Activated T-helper 9 cell treated with anti-CD3 and anti-CD28 coated beads, Interleukin-2, amount 50 U/mL, for 16 hours (primary cell): ENCODE results near the gene PGGHG.

Experiments used
- DNase-seq: peaks from one replicate; pipeline ENCODE4 v3.0.0-alpha.2; 2020; ENCODE audit warnings: low read depth

PGGHG gene

DNA sequence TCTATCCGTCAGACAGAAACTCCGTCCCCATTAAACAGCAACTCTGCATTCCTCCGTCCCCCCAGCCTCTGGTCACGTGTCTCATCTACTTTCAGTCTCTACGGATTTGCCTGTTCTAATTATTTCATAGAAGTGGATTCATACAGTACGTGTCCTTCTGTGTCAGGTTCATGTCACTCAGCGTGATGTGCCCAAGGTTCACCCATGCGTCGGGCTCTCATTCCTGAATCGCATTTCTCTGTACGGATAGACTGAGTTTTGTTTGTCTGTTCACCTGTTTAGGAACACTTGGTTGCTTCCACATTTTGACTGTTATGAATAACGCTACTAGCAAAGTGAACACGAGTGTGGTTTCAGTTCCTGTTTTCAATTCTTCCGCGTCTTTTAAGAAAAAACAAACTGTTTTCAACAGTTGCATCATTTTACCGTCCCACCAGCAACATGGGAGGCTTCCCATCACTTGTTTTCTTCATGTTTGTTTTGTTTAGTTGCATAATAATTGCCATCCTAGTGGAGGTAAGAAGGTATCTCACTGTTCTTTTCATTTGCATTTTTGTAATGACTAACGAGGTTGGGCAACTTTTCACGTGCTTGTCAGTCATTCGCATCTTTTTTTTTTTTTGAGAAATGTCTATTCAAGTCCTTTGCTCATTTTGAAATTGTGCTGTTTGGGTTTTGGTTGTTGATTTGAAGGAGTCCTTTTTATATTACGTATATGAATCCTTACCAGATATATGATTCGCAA is 19.6 kb upstream of the PGGHG start:
- no peak for DNase-seq

DNA sequence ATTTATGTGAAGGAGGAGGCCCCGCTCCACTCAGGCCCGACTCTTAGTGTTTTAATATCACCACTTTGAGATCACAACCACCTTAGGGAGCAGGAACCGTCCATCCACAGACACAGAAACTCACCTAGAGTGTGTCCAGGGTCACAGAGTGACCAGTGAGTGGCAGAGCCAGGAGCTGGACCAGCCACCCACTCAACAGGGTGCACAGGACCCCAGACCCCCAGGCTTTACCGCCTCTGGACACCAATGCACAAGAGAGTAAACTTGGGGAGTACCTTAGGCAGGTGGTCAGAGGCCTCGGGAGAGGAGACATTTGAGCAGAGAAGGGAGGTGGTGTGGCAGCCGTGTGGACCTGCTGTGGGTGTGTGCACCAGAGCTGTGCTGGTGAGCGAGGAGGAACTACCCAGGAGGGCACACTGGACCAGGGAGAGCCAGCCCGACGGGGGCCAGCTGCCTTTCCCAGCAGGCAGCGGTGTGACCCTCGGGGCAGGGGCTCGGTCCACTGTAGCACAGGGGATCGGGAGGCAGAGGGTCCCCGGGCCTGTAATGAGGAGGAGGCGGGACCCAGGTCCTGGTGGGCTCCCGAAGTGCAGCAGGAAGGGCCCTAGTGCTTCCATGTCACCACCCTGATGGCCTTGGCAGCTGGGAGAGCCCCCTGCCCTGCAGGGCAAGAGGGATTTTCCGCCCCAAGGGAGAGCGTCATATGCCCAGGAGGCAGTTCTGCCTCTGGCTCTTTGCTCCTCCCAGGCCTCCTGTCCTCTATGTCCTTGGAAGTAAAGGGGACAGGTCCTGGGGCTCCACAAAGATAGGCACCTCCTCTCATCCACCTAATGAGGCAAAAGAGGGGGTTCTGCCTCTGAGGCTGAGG is 18.2 kb upstream of the PGGHG start:
- no peak for DNase-seq

DNA sequence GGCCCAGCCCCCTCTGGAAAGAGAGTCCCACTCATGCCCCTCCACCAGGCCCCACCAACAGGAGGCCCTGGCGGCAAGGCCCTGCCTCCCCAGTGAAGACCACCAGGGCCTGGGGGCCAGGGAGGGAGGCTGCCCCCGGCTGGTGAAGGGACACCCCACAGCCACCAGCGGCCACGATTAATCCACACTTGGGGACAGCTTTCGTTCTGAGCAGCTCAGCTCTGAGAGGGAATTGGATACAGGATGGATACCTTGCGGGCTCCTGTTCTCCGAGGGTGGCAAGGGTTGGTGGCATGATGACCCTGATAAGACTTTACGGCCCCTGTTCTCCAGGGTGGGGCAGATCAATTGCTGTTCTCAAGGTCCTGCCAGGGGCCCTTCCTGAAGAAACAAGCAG is 17.6 kb upstream of the PGGHG start:
- no peak for DNase-seq

DNA sequence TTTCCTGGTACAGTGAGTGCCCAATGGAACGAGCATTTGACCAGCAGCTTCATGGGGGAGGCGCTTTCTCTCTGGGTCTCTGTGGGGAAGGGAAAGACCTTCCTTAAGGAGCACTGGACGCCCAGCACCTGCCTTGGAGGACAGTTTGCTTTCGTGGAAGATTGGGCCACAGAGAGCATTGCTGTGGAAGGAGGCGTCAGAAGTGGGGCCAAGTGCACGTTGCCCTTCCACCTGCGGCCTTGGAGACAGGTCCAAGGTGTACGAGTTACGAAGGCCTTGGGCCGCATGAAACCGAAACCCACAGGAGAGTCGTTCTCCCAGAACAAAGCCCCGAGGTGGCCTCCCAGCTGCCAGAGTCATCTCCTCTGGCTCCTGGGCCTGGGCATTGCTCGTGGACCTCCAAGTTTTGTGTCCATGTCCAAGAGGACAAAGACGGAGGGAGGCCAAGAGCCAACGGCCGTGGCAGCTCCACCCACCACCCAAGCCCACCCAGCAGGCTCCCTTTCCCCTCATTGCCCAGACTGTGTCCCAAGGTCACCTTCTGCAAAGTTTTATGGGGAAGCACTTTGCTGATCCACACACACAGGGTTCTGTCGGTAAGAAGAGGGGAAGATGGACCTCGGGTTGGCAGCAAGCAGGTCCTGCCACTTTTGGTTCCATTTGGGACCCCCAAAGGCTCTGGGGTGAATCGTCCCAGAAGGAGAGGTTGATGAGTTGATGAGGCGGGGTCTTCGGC is 16.6 kb upstream of the PGGHG start:
- no peak for DNase-seq

DNA sequence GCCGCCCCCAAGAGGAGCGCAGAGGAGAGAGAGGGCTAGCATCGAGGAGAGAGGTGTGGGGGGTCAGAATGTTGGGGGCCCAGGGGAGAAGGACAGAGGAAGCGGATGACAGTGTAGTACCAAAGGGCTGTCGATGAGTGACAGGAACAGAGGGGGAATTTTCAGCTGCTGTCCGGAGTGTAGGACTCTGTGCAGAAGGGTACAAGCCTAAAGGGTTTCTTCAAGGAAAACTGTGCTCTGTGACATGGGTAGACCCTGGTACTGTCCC is 16.1 kb upstream of the PGGHG start:
- DNase-seq = no peak

DNA sequence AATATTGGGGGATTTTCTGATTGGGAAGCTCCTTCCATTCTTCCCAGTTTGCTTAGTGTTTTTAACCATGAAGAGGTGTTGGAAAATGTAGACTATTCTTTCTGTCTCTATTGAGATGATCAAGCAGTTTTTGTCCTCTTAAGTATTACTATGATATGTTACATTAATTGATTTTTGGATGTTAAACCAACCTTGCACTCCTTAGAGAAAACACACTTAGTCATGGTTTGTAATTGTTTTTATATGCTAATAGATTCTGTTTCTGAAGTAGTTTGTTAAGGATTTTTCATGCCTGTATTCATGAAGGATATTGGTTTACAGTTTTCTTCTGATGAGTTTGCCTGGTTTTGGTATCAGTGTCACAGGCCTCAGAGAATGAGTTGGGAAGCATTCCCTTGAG is 12.7 kb upstream of the PGGHG start:
- DNase-seq = no peak

DNA sequence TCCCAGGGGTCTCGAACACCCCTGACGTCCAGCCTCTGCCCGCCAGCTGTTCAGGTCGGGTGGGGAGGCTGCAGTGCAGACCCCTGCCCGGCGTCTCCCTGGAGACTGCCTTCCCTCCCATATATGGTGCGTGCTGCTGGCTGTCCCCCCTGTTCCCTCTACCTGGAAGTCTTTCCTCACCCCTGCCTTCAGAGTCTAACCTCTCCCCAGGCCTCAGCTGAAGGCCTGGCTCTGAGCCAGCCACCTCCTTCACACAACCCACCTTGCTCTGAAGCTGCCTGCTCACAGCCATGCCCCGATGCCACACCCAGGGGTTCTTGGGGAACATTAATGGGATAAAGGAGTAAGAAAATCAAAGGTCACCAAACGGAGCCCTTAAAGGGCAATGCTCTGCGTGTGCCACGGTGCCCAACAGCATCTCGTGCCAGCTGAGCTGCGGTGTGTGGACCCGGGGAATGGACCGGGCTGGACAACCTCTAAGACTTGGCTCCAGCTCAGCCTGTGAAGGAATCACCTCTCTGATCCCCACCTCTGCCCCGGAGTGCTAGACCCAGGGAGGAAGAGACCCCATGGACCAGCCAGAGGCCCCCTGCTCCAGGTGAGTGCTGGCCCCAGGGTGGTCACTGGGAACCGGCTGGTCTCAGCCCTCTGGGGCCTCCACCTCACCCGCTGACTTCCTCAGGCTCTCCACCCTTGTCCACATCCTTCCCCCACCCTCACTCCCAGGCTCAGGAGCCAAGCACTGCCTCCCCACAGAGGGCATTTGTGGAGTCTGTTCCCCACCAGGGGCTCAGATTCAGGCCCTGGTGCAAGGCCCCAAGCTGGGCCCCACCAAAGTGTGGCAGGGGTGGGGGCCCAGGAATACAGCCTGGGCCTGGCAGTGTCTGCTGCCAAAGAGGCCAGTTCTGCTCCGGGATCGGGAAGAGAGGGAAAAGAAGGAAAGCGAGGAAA is 10.7 kb upstream of the PGGHG start, which contains the start of gene NLRP6:
NLRP6 (plus strand) TSS at position 407 of the 951 bp plus-strand sequence; CDS start at position 570, 163 bp downstream.
- no peak for DNase-seq

DNA sequence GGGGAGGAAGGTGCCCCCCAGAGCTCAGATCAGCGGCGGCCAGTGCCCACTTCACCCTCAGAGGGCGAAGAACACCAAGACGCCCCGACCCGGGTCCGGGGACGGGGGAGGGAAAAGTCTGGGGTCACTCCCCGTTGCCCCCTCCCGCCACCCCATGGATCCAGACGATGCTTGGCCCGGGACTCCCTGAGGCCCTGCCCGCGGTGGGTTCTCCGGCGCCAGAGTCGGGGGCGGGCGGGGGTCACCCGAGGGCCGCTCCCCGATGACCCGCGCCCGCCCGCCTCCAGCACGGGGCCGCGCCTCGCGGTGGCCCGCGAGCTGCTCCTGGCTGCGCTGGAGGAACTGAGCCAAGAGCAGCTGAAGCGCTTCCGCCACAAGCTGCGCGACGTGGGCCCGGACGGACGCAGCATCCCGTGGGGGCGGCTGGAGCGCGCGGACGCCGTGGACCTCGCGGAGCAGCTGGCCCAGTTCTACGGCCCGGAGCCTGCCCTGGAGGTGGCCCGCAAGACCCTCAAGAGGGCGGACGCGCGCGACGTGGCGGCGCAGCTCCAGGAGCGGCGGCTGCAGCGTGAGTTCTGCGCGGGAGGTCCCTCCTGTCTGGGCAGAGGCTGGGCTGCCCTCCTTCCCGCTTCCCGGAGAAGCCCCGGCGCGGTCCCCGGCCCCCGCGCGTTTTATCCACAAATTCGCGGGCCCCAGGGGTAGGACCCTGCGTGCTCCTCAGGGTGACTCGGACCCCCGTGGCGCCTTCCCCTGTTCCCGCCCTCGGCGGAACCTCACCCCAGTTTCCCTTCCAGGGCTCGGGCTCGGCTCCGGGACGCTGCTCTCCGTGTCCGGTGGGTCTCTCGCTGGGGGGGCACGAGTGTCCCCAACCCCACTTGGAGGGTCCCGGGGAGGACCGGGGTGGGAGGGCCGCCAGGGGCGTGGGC is 9.6 kb upstream of the PGGHG start:
- DNase-seq = no peak

DNA sequence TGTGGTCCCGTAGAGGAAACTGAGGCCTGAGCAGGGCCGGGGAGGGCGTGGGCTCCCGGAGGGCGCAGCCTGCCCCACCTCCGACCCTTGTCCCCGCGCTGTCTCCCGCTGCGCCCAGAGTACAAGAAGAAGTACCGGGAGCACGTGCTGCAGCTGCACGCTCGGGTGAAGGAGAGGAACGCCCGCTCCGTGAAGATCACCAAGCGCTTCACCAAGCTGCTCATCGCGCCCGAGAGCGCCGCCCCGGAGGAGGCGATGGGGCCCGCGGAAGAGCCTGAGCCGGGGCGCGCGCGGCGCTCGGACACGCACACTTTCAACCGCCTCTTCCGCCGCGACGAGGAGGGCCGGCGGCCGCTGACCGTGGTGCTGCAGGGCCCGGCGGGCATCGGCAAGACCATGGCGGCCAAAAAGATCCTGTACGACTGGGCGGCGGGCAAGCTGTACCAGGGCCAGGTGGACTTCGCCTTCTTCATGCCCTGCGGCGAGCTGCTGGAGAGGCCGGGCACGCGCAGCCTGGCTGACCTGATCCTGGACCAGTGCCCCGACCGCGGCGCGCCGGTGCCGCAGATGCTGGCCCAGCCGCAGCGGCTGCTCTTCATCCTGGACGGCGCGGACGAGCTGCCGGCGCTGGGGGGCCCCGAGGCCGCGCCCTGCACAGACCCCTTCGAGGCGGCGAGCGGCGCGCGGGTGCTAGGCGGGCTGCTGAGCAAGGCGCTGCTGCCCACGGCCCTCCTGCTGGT is 8.8 kb upstream of the PGGHG start:
- DNase-seq = no peak

DNA sequence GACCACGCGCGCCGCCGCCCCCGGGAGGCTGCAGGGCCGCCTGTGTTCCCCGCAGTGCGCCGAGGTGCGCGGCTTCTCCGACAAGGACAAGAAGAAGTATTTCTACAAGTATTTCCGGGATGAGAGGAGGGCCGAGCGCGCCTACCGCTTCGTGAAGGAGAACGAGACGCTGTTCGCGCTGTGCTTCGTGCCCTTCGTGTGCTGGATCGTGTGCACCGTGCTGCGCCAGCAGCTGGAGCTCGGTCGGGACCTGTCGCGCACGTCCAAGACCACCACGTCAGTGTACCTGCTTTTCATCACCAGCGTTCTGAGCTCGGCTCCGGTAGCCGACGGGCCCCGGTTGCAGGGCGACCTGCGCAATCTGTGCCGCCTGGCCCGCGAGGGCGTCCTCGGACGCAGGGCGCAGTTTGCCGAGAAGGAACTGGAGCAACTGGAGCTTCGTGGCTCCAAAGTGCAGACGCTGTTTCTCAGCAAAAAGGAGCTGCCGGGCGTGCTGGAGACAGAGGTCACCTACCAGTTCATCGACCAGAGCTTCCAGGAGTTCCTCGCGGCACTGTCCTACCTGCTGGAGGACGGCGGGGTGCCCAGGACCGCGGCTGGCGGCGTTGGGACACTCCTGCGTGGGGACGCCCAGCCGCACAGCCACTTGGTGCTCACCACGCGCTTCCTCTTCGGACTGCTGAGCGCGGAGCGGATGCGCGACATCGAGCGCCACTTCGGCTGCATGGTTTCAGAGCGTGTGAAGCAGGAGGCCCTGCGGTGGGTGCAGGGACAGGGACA is 8.0 kb upstream of the PGGHG start:
- no peak for DNase-seq

DNA sequence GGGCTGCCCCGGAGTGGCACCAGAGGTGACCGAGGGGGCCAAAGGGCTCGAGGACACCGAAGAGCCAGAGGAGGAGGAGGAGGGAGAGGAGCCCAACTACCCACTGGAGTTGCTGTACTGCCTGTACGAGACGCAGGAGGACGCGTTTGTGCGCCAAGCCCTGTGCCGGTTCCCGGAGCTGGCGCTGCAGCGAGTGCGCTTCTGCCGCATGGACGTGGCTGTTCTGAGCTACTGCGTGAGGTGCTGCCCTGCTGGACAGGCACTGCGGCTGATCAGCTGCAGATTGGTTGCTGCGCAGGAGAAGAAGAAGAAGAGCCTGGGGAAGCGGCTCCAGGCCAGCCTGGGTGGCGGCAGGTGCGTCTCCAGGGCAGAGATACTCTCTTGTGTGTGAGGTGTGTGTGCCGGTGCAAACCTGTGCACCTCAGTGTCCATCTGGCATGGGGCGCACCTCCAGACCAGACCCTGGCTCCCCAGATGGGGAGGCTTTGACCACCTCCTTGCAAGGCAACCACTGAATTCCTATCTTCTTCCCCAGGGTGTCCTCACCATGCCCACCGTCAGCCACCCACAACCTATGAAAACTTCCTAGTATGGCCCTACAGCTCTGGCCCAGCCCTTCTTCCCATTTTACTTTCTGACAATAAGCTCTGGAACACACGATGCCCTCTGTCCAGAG is 7.3 kb upstream of the PGGHG start:
- DNase-seq = no peak

DNA sequence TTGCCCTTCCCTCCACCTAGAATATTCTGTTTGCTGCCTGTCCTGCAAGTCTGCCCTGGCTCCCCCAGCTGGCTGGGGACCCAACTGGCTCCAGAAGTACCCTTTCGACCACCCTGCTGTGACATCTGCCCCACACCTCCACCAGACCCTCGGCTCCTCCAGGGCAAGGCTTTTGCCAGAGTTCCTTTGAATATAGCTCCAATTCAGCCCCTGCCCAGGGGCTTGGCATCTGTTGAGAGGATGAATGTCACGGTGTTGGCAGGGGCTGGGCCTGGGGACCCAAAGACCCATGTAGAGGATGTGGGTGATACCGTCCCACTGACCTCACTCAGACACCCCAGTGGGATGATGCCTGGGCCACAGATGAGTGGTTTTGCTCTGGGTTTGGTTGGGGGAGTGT is 6.8 kb upstream of the PGGHG start:
- no peak for DNase-seq

DNA sequence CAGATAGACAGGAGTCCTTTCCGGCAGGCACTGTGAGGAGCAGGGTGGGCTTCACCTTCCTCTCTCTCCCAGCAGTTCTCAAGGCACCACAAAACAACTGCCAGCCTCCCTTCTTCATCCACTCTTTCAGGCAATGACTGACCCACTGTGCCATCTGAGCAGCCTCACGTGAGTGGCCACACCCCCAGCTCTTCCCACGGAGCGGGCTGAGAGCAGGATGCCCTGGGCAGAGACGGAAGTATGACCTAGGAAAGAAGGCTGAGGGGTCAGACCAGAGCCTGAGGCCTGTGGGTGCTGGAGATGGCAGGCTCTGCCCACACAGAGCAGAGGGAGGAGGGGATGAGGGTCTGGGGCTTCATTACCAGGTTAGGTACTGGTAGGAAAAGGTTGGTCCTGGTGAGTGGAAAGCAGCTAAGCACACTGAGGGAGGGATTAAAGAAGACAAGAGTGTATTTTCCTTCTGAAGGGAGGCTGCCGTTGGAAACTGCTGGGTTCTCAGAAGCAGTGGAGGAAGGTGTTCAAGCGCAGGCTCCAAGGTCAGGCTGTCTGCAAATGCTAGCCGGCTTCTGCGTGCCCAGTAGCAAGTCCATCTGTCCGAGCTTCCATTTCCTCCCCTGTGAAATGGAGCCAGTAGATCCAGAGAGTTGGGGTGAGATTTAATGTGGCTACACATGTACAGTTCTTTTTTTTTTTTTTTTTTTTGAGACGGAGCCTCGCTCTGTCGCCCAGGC is 6.1 kb upstream of the PGGHG start:
- no peak for DNase-seq

DNA sequence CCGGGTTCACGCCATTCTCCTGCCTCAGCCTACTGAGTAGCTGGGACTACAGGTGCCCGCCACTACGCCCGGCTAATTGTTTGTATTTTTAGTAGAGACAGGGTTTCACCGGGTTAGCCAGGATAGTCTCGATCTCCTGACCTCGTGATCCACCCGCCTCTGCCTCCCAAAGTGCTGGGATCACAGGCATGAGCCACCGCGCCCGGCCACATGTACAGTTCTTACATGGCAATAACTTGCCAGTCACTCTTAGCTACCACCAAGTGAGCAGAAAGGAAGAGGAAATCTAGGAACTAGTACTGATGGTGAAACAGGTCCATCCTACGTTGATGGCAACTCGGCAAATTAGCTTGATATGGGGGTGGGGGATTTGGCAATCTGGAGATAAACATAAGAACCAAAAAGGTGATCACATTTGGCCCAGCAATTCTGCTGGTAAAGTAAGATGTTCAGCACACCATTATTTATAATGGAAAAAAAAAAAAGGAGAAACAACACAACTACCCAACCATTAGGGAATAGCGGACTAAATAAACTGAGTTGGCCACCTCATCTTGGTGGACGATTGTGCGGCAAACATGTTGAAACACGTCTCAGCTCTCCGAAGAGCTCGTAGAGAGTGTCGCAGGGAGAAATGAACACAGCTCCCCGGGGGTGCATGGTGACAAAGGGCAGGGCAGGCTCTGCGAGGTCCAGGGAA is 5.4 kb upstream of the PGGHG start:
- DNase-seq = no peak

DNA sequence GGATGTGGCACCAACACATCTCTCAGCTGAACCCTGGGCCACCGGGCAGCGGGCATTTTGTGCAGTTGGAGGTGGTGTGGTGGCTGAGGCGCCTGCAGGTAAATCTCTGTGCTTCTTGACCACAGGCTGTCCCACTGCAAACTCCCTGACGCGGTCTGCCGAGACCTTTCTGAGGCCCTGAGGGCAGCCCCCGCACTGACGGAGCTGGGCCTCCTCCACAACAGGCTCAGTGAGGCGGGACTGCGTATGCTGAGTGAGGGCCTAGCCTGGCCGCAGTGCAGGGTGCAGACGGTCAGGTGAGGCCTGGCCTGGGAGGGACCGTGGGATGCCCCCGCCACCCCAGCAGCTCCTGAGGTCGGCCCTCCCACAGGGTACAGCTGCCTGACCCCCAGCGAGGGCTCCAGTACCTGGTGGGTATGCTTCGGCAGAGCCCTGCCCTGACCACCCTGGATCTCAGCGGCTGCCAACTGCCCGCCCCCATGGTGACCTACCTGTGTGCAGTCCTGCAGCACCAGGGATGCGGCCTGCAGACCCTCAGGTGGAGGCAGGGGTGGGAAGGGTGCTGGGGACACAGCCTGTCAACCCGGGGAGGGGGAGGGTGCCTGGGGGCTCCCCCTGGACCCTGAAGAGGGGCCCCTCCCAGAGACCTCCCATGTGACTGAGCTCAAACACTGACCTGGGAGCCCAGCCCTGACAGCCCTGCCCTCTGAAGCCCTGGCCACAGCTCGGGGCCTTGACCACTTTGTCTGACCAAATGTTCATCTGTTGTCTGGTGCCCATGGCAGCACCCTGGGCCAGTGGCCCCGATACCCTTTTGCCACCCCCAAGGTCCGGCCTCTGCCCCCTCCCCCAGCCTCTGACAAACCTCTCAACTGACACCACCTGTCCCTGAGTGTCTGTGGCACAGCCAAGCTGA is 4.6 kb upstream of the PGGHG start:
- no peak for DNase-seq
